ENCODE measurements around the gene SHOC2. TPM values are rescaled to one million over a fixed set of nuclear protein-coding genes. Genes with fewer than 3 reads are reported as not detected.

Gene SHOC2
- total and polyA plus RNA-seq, 2 of the 13 experiments (the other 11 are each of a cell fraction or from before 2014, with no cell fraction given) = 8.6 to 25.5 TPM

DNA sequence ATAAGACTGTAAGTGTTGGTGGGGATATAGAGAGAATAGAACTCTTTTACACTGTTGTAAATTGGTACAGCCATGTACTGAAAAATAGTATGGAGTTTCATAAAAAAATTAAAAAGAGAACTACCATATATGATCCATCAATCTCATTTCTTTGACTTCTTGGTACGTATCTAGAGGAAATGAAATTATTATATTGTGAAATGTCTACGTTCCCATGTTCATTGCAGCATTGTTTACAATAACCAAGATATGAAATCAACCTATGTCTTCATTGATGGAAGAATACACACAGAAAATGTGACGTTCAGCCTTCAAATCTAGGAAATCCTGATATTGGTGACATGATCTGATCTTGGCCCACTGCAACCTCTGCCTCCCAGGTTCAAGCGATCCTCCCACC lies 32.0 kb downstream of the SHOC2 start:
- no peak for FAIRE-seq
- in situ Hi-C loops (cut with HindIII; ENCODE audit: extremely low pct_ligation_motif_present, low pct_unique_long_range_greater_than_20kb) (no loop called here), intact Hi-C loops (cut with micrococcal nuclease; ENCODE audit: unreplicated experiment) (no loop called here)
- no peak overlapping the region for H3K4me3 ChIP-seq (replicated peaks in 1 of 3; ENCODE audit: insufficient read depth in 1 of 3, low read depth in 2 of 3, low read length in 3 of 3)
- ATAC-seq = no peak
- no peak for DNase-seq (ENCODE audit: low spot score)
- H3K9me3 ChIP-seq (ENCODE audit: low read length) = no peaks in the 10 kb centered on the region
- H3K27ac ChIP-seq (ENCODE audit: extremely low read length, insufficient read depth, low read length) = no peak overlapping the region
- WGBS (ENCODE audit: low lambda C conversion rate) = 97% methylated on average over 4 of the region's 4 CpGs
- H3K4me2 ChIP-seq (ENCODE audit: low read depth, low read length) = no peak overlapping the region
- no TSS peak for BruUV-seq (replicated peaks)
- ChIA-PET CTCF (ENCODE audit: low intra/inter-chr PET ratio, low total read pairs) (no interaction called here), POLR2A (no interaction called here)
- no peak overlapping the region for H3K9ac ChIP-seq (ENCODE audit: insufficient read depth, low read depth, low read length)
- H3K4me1 ChIP-seq (ENCODE audit: insufficient read depth, low read length) = no peaks in the 10 kb centered on the region
- no peak overlapping the region for H2AFZ ChIP-seq (ENCODE audit: low read length)
- no peaks in the 10 kb centered on the region; a peak in 1 of 5 replicates for H3K36me3 ChIP-seq (replicated peaks in 1 of 2; ENCODE audit: control insufficient read depth in 1 of 2, insufficient read depth in 2 of 2, low read length in 2 of 2)
- no peaks in the 10 kb centered on the region for H3K27me3 ChIP-seq (ENCODE audit: control insufficient read depth in 1 of 2, insufficient read depth in 2 of 2, low read length in 2 of 2)
- no peaks in the 10 kb centered on the region for H4K20me1 ChIP-seq (ENCODE audit: insufficient read depth, low read length)
- H3K79me2 ChIP-seq (ENCODE audit: insufficient read depth, low read length) = peaks cover 12% of the 10 kb centered on the region
- TF ChIP-seq, protein P1, sequence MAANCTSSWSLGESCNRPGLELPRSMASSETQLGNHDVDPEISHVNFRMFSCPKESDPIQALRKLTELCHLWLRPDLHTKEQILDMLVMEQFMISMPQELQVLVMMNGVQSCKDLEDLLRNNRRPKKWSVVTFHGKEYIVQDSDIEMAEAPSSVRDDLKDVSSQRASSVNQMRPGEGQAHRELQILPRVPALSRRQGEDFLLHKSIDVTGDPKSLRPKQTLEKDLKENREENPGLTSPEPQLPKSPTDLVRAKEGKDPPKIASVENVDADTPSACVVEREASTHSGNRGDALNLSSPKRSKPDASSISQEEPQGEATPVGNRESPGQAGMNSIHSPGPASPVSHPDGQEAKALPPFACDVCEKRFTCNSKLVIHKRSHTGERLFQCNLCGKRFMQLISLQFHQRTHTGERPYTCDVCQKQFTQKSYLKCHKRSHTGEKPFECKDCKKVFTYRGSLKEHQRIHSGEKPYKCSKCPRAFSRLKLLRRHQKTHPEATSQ (CRISPR knock-in tag; IDR thresholded peaks at IDR 0.05; ENCODE audit: borderline replicate concordance) = no peak
- TF ChIP-seq SALL1 (CRISPR knock-in tag; IDR thresholded peaks at IDR 0.05) (no peak), KDM5A (IDR thresholded peaks at IDR 0.05; ENCODE audit: borderline replicate concordance, low read length) (no peak), YEATS4 (CRISPR knock-in tag; IDR thresholded peaks at IDR 0.05; ENCODE audit: borderline replicate concordance) (no peak), ASH2L (IDR thresholded peaks at IDR 0.05; ENCODE audit: insufficient read length, low read depth, low read length) (no peak), ZFP82 (CRISPR knock-in tag; IDR thresholded peaks at IDR 0.05; ENCODE audit: borderline replicate concordance) (no peak), HMGA1 (CRISPR knock-in tag; conservative IDR thresholded peaks at IDR 0.05) (no peak), NCOA5 (CRISPR knock-in tag; IDR thresholded peaks at IDR 0.05) (no peak), JUN (CRISPR knock-in tag; IDR thresholded peaks at IDR 0.05) (no peak), ZBTB42 (CRISPR knock-in tag; IDR thresholded peaks at IDR 0.05) (no peak), NR2F2 (IDR thresholded peaks at IDR 0.05; ENCODE audit: borderline replicate concordance, low read depth) (no peak), PPARG (CRISPR knock-in tag; conservative IDR thresholded peaks at IDR 0.05) (no peak), SIN3B (IDR thresholded peaks at IDR 0.05; ENCODE audit: low read length) (no peak), ZNF101 (CRISPR knock-in tag; IDR thresholded peaks at IDR 0.05; ENCODE audit: borderline replicate concordance, low read depth) (no peak), SKI (IDR thresholded peaks at IDR 0.05; ENCODE audit: partially characterized antibody) (no peak)
- TF ChIP-seq, protein P2, sequence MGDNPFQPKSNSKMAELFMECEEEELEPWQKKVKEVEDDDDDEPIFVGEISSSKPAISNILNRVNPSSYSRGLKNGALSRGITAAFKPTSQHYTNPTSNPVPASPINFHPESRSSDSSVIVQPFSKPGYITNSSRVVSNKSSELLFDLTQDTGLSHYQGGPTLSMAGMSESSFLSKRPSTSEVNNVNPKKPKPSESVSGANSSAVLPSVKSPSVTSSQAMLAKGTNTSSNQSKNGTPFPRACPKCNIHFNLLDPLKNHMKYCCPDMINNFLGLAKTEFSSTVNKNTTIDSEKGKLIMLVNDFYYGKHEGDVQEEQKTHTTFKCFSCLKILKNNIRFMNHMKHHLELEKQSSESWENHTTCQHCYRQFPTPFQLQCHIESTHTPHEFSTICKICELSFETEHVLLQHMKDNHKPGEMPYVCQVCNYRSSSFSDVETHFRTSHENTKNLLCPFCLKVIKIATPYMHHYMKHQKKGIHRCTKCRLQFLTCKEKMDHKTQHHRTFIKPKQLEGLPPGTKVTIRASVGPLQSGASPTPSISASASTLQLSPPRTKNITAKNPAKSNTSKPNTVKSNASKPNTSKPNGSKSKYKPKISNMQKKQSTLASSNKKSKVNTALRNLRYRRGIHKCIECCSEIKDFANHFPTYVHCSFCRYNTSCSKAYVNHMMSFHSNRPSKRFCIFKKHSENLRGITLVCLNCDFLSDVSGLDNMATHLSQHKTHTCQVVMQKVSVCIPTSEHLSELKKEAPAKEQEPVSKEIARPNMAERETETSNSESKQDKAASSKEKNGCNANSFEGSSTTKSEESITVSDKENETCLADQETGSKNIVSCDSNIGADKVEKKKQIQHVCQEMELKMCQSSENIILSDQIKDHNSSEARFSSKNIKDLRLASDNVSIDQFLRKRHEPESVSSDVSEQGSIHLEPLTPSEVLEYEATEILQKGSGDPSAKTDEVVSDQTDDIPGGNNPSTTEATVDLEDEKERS (CRISPR knock-in tag; IDR thresholded peaks at IDR 0.05) = no peak
- TF ChIP-seq, protein P3, sequence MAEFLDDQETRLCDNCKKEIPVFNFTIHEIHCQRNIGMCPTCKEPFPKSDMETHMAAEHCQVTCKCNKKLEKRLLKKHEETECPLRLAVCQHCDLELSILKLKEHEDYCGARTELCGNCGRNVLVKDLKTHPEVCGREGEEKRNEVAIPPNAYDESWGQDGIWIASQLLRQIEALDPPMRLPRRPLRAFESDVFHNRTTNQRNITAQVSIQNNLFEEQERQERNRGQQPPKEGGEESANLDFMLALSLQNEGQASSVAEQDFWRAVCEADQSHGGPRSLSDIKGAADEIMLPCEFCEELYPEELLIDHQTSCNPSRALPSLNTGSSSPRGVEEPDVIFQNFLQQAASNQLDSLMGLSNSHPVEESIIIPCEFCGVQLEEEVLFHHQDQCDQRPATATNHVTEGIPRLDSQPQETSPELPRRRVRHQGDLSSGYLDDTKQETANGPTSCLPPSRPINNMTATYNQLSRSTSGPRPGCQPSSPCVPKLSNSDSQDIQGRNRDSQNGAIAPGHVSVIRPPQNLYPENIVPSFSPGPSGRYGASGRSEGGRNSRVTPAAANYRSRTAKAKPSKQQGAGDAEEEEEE (CRISPR knock-in tag; IDR thresholded peaks at IDR 0.05; ENCODE audit: borderline replicate concordance) = no peak
